Measurements from ENCODE around the gene CES4A.

DNA sequence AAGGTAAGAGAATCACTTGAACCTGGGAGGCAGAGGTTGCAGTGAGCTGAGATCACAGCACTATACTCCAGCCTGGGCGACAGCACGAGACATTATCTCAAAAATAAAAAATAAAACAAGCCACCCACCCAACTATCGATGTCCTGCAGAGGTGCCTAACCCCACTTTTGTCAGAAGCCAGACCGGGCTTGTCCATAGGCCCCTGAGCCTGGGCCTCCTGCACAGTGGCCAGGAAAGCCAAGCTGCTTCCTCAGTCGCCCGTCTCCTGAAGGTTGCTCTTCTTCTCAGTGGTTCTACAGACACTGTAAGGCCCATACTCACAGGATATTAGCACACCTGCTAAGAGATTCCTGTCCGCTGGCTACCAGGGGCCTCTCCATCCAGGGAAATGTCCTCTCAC is 41.8 kb upstream of the CES4A start:
- TF ChIP-seq, protein P1, sequence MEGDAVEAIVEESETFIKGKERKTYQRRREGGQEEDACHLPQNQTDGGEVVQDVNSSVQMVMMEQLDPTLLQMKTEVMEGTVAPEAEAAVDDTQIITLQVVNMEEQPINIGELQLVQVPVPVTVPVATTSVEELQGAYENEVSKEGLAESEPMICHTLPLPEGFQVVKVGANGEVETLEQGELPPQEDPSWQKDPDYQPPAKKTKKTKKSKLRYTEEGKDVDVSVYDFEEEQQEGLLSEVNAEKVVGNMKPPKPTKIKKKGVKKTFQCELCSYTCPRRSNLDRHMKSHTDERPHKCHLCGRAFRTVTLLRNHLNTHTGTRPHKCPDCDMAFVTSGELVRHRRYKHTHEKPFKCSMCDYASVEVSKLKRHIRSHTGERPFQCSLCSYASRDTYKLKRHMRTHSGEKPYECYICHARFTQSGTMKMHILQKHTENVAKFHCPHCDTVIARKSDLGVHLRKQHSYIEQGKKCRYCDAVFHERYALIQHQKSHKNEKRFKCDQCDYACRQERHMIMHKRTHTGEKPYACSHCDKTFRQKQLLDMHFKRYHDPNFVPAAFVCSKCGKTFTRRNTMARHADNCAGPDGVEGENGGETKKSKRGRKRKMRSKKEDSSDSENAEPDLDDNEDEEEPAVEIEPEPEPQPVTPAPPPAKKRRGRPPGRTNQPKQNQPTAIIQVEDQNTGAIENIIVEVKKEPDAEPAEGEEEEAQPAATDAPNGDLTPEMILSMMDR (conservative IDR thresholded peaks at IDR 0.05 in 1 of 2, IDR thresholded peaks at IDR 0.05 in 1 of 2; ENCODE audit: extremely low read depth in 1 of 2, insufficient read depth in 1 of 2, low read depth in 1 of 2, low read length in 2 of 2) = no peak
- no peak for TF ChIP-seq EZH2 (IDR thresholded peaks at IDR 0.05; ENCODE audit: borderline replicate concordance, low read length)
